Esophagus squamous epithelium (tissue), 5 donors: ENCODE results near the gene TTC28. TPM values are rescaled to one million over a fixed set of nuclear protein-coding genes. Genes with fewer than 3 reads are reported as not detected.
"Not testable (repeated sequence)": the region's sequence is repeated elsewhere in the genome, so short reads cannot be mapped to it uniquely, and the experiment has no call there.

Experiments
- DNase-seq: peaks from one replicate; lab custom pipeline; 2025; lab: John Stamatoyannopoulos, UW
- H3K27ac ChIP-seq, 4 donors: fragments of 200-600 bp; sonication (generic); one replicate each; pipeline ENCODE4 v1.5.1; 2016 to 2019; ENCODE audit warnings: mild to moderate bottlenecking in 1 of 4
- H3K27me3 ChIP-seq, 4 donors: fragments of 200-600 bp; sonication (generic); 1 replicate in 3 of 4; 2 replicates in 1 of 4; pipeline versions ENCODE4 v1.5.1 to v1.6.0; 2017 to 2021; ENCODE audit warnings: antibody characterized with exemption in 1 of 4
- H3K36me3 ChIP-seq, 3 donors: fragments of 200-600 bp; sonication (generic); one replicate each; pipeline ENCODE4 v1.5.1; 2016 to 2019
- H3K4me1 ChIP-seq, 3 donors: fragments of 200-600 bp; sonication (generic); one replicate each; pipeline ENCODE4 v1.5.1; 2017 to 2019
- H3K4me3 ChIP-seq, 4 donors: fragments of 200-600 bp; sonication (generic); 1 replicate in 3 of 4; 2 replicates in 1 of 4; pipeline ENCODE4 v1.5.1; 2016 to 2019; ENCODE audit warnings: mild to moderate bottlenecking in 2 of 4, moderate library complexity in 1 of 4
- H3K9me3 ChIP-seq, 3 donors: fragments of 200-600 bp; sonication (generic); one replicate each; pipeline ENCODE4 v1.5.1; 2016 to 2019
- CTCF ChIP-seq, 6 experiments: fragments of 450-650 bp in 4 of 6; fragments of 200-600 bp in 2 of 6; sonication (generic) in 2 of 6; IDR thresholded peaks; one replicate each; pipeline ENCODE4 v1.5.1; 2016 to 2019; ENCODE audit warnings: antibody characterized with exemption in 6 of 6, mild to moderate bottlenecking in 4 of 6, moderate library complexity in 4 of 6
- POLR2A ChIP-seq, 4 donors: fragments of 450-650 bp; IDR thresholded peaks; one replicate each; pipeline ENCODE4 v1.6.1; 2017; ENCODE audit warnings: antibody characterized with exemption in 4 of 4, mild to moderate bottlenecking in 4 of 4, moderate library complexity in 3 of 4
- WGBS, 2 donors: methylation state at CpG; one replicate each; pipeline ENCODE4 v1.1.5; 2018; 5-methylcytosine and 5-hydroxymethylcytosine counted together
- intact Hi-C: fragments of 100-400 bp; cut with DNase I; formaldehyde crosslinking; loops from one replicate; pipeline ENCODE4 v1.15.0; 2022
- total RNA-seq, 4 donors: library from RNA; depleted of rRNA; stranded (reverse); fragments of >200 nt; gene quantifications; one replicate each; pipeline ENCODE4 v1.1.0, GENCODE V29; 2016
- donor health status: DM: yes; HTN: yes; CAD: no.

The TTC28 gene
- total RNA-seq, 4 donors from 2014 or later, result 6.0 to 21.4 (median 7.7) TPM

GRCh38 chr22:28172892-28173670 lies 506.6 kb downstream of the TTC28 start:
- H3K9me3 ChIP-seq, result no peaks in the 10 kb centered on the region
- H3K27me3 ChIP-seq, result no peaks in the 10 kb centered on the region
- H3K27ac ChIP-seq, result no peak overlapping the region
- peaks cover 0 to 4% (median 0%) of the 10 kb centered on the region in 3 donors for H3K4me1 ChIP-seq
- 33 to 36% methylated on average over 4 of the region's 4 CpGs for WGBS, 2 donors
- no peak for DNase-seq
- intact Hi-C loops, result no loop called here
- no peak overlapping the region for H3K4me3 ChIP-seq
- no peaks in the 10 kb centered on the region for H3K36me3 ChIP-seq
- TF ChIP-seq POLR2A (IDR thresholded peaks at IDR 0.05) (no peak), CTCF (IDR thresholded peaks at IDR 0.05) (no peak)

GRCh38 chr22:28171712-28172111 lies 507.9 kb downstream of the TTC28 start:
- H3K36me3 ChIP-seq, result no peaks in the 10 kb centered on the region
- H3K4me3 ChIP-seq, result no peak overlapping the region
- intact Hi-C loops, result no loop called here
- TF ChIP-seq POLR2A (IDR thresholded peaks at IDR 0.05) (no peak), CTCF (IDR thresholded peaks at IDR 0.05) (no peak)
- H3K27ac ChIP-seq, result no peak overlapping the region
- peaks cover 0 to 4% (median 0%) of the 10 kb centered on the region in 3 donors for H3K4me1 ChIP-seq
- no peaks in the 10 kb centered on the region for H3K27me3 ChIP-seq
- H3K9me3 ChIP-seq, result no peaks in the 10 kb centered on the region
- DNase-seq, result no peak

- Histone ChIP-seq H3K9me3 (no peaks in the 10 kb centered on the region), H3K27ac (no peak overlapping the region), H3K4me1 (peaks cover 0 to 4% (median 0%) of the 10 kb centered on the region in 3 donors), H3K27me3 (no peaks in the 10 kb centered on the region), H3K36me3 (no peaks in the 10 kb centered on the region), H3K4me3 (no peak overlapping the region)
- 62 to 66% methylated on average over 2 of the region's 2 CpGs for WGBS, 2 donors
- intact Hi-C loops, result no loop called here
- no peak for DNase-seq
- no peak for TF ChIP-seq POLR2A (IDR thresholded peaks at IDR 0.05)
- no peak for TF ChIP-seq CTCF (IDR thresholded peaks at IDR 0.05)
Measured at GRCh38 chr22:28171115-28171514, 508.5 kb downstream of the TTC28 start.

GRCh38 chr22:28169314-28169713 lies 510.3 kb downstream of the TTC28 start:
- H3K4me3 ChIP-seq, DNase-seq, intact Hi-C loops, H3K27ac ChIP-seq, H3K4me1 ChIP-seq, H3K36me3 ChIP-seq, H3K9me3 ChIP-seq, H3K27me3 ChIP-seq: not testable (repeated sequence)
- 95 to 96% methylated on average over 2 of the region's 2 CpGs for WGBS, 2 donors

- no peaks in the 10 kb centered on the region for H3K36me3 ChIP-seq
- H3K27me3 ChIP-seq, result no peaks in the 10 kb centered on the region
- TF ChIP-seq CTCF (IDR thresholded peaks at IDR 0.05) (no peak), POLR2A (IDR thresholded peaks at IDR 0.05) (no peak)
- H3K4me3 ChIP-seq, result no peak overlapping the region
- intact Hi-C loops, result no loop called here
- H3K27ac ChIP-seq, result no peak overlapping the region
- no peaks in the 10 kb centered on the region for H3K9me3 ChIP-seq
- no peaks in the 10 kb centered on the region for H3K4me1 ChIP-seq
- DNase-seq, result no peak
Measured at GRCh38 chr22:28155808-28156207, 523.8 kb downstream of the TTC28 start.
